Astrocyte of the cerebellum (primary cell): ENCODE measurements around the gene ACACA.
"Not testable (repeated sequence)": the region's sequence is repeated elsewhere in the genome, so short reads cannot be mapped to it uniquely, and the experiment has no call there.

ENCODE experiments used
- DNase-seq: peaks from one replicate; pipeline ENCODE4 v3.0.0-alpha.2; 2011; ENCODE audit warnings: low read depth
- H3K4me3 ChIP-seq: 2 replicates; pipeline ENCODE4 v1.5.1; 2011; ENCODE audit warnings: mild to moderate bottlenecking, low read depth, low read length, moderate library complexity
- in situ Hi-C: cut with HindIII; loops from 2 replicates; pipeline ENCODE4 v1.10.0; 2017; ENCODE audit warnings: low sequenced_read_pairs
- TF ChIP-seq, protein P1 (sequence below): IDR thresholded peaks from 2 replicates; pipeline ENCODE4 v1.5.1; 2012; ENCODE audit warnings: low read length, low read depth, moderate library complexity, mild to moderate bottlenecking; ENCODE audit errors: missing control alignments

The ACACA gene

DNA sequence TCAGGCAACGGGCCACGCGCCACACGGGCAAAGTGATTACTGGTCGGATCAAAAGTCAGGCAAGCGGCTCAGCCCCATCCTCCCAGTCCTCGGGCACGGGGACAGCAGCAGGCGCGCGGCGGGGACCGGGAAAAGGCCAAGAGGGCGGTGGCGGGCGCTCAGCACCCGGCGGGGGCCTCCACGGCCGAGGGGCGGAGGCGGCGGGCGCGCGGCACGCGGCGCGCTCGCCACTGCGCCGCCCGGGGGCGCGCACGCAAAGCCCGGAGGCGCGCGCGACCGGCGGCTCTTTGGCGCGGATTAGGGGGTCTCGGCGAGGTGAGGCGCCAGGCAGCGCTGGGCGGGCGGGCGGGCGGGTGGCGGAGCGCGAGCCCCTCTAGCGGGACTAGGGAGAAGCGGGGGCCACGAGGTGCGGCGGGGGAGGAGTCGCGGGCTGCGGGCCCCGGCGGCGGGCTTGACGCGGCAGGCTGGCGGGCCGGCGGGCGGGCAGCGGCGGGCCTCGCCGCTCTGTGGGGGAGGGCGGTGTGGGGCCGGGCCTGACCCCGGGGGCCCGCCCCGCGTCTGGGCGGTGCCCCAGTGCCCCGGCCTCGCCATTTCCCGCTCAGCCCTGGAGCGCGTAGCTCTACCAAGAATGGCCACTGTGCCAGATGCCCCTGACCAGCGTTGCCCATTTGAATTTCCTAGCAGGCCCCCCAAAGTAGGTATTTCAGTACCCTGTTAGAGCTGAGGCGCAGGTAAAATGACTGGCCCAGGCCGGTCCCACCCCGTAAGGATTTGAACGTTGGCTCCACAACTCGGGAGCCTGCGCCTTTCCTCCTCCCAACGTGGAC, at the start of gene ACACA, which contains the start of gene TADA2A:
Gene ACACA, minus strand, starts transcription at position 202 of the 827 bp plus-strand sequence. CDS start 537 bp downstream, outside the sequence.
Gene TADA2A, plus strand, starts transcription at position 252 of the 827 bp plus-strand sequence. CDS start 4,480 bp downstream, outside the sequence.
- DNase-seq = no peak
- TF ChIP-seq, protein P1, sequence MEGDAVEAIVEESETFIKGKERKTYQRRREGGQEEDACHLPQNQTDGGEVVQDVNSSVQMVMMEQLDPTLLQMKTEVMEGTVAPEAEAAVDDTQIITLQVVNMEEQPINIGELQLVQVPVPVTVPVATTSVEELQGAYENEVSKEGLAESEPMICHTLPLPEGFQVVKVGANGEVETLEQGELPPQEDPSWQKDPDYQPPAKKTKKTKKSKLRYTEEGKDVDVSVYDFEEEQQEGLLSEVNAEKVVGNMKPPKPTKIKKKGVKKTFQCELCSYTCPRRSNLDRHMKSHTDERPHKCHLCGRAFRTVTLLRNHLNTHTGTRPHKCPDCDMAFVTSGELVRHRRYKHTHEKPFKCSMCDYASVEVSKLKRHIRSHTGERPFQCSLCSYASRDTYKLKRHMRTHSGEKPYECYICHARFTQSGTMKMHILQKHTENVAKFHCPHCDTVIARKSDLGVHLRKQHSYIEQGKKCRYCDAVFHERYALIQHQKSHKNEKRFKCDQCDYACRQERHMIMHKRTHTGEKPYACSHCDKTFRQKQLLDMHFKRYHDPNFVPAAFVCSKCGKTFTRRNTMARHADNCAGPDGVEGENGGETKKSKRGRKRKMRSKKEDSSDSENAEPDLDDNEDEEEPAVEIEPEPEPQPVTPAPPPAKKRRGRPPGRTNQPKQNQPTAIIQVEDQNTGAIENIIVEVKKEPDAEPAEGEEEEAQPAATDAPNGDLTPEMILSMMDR = no peak
- peak within 1 kb of the TSS; percentile 85 for H3K4me3 ChIP-seq
- in situ Hi-C loops = no loop called here

DNA sequence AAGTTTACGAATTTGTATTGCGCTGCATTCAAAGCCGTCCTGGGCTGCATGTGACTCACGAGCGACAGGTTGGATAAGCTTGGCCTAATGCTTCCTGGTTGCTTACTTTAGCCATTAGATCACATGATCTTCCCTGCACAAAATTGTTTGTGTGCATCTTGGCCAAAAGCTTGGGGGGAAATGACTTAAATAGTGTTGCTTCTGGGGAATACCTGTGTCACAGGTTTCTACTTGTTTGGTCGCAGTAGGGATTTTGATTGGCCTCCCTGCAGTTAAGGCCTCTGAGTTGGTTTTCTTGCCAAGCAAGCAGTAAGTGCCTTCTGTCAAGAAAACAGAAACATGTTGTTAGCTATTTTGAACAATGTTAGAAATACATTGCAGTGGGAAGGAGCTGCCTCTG, 43.5 kb upstream of the ACACA start:
- in situ Hi-C loops = no loop called here
- no peak for DNase-seq
- H3K4me3 ChIP-seq = no peak overlapping the region

DNA sequence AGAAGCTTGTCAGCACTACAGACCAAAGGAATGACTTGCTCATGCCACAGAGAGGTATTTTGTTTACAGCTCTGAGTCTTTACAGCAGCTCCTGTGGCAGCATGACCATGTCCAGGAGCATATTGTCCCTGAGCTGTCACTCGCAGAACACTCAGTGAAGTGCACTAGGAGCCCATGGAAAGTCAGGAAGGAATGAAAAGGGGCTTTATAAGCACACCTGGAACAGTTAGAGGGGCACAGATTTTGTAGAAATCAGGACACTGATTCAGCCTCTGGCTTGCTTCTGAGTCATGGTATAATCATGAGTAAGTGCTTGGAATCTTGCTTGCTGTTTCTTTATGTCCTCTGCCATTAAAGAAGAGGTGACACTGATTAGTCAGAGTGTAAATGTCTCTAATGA, 41.0 kb upstream of the ACACA start:
- in situ Hi-C loops = no loop called here
- H3K4me3 ChIP-seq = no peak overlapping the region
- TF ChIP-seq, protein P1 = no peak
- no peak for DNase-seq

More for the DNA sequence above, 43.5 kb upstream of the ACACA start:
- TF ChIP-seq, protein P1 = no peak

DNA sequence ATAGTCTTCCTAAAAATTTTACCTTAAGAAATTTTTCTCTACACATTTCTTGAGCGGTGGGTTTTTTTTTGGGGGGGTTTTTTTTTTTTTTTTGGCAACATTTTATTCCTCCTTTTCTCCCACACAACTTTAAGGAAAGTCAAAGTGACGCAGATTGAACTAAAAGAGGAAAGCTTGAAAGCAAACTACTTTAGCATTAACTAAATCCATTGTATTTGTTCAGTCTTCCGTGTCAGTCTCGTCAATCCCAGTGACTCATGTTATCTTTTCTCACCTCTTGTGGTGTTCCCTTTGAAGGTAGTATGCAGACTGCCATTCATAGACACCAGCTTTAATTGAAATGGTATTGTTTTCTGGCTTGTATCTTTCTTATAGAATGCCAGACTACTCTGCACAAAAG, 39.4 kb upstream of the ACACA start:
- no peak overlapping the region for H3K4me3 ChIP-seq
- TF ChIP-seq, protein P1 = no peak
- in situ Hi-C loops = no loop called here

DNA sequence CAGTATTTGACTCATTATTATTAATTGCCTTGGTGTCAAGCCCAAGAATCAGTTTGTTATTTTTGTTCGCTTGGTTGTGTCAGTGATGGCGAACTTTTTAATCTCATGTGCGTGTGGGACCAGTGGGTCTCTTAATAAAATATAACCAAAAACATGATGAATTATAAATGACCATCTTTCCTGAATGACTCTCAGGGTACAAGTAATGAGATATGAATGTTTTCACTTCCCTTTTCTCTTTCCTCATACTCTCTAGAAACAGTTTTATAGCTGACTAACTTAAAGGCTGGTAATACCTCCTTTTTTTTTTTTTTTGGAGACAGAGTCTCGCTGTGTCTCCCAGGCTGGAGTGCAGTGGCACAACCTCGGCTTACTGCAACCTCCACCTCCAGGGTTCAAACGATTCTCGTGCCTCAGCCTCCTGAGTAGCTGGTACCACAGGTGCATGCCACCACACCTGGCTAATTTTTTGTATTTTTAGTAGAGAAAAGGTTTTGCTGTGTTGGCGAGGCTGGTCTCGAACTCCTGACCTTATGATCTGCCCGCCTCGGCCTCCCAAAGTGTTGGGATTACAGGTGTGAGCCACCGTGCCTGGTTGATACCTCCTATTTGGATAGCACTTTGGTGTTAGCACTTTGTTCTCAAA, 34.9 kb upstream of the ACACA start:
- DNase-seq, H3K4me3 ChIP-seq, in situ Hi-C loops: not testable (repeated sequence)

More for the DNA sequence above, 39.4 kb upstream of the ACACA start:
- peak; percentile 93 for DNase-seq

DNA sequence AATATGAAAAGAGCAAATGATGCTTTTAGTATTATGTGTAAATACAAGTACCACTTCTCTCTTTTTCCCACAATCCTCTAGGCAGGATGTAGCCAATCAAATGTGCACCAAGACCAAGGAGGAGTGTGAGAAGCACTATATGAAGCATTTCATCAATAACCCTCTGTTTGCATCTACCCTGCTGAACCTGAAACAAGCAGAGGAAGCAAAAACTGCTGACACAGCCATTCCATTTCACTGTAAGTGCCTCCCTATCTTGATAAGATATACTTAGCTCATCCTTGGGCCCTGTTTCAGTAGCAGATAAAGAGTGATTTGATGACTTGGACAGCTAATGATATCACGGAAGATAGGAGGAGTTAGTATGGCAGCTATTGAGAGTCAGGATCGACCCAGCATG, 33.8 kb upstream of the ACACA start:
- in situ Hi-C loops = no loop called here
- no peak for DNase-seq

More for the DNA sequence above, 33.8 kb upstream of the ACACA start:
- TF ChIP-seq, protein P1 = no peak
- H3K4me3 ChIP-seq = no peak overlapping the region
